ENCODE data around the gene NELL2. TPM values are rescaled to one million over a fixed set of nuclear protein-coding genes. Genes with fewer than 3 reads are reported as not detected.

NELL2 gene
- total and polyA plus RNA-seq, 9 of the 15 experiments (the other 6 are each of a cell fraction or from before 2014, with no cell fraction given), result 0.32 to 1.1 (median 0.53) TPM

DNA sequence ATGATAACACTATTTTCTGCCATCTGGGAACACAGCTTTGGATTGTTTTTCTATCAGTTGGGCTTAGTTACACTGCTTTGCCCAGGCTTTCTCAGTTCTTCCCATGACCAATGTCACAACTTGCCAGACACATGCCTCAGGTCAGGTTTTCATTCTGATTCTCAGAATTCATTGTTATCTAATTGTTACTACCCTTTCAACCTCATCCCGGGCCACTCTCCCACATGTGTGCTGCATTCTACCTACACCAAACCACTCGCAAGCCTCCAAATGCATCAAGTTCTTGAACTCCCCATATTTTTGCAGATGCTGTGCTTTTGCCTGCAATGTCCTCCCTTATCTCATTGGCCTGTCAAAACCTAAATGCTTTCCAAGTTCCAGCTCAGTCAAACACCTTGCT, 36.3 kb downstream of the NELL2 start:
- intact Hi-C loops (cut with micrococcal nuclease), result no loop called here
- Histone ChIP-seq H3K27ac (ENCODE audit: extremely low read depth, low read depth, low read length) (no peak overlapping the region), H3K9me3 (replicated peaks; ENCODE audit: control insufficient read depth, insufficient read depth, low read depth, low read length) (no peaks in the 10 kb centered on the region), H2AFZ (ENCODE audit: low read depth, low read length) (no peak overlapping the region), H3K79me2 (ENCODE audit: control insufficient read depth, insufficient read depth, low read length) (no peaks in the 10 kb centered on the region), H3K4me3 (no peak overlapping the region), H3K4me1 (replicated peaks in 1 of 2; ENCODE audit: control insufficient read depth in 2 of 2, insufficient read depth in 2 of 2, low read length in 2 of 2) (no peaks in the 10 kb centered on the region), H3K9ac (ENCODE audit: insufficient read depth in 1 of 2, low read depth in 2 of 2, low read length in 2 of 2) (no peak overlapping the region), H3K27me3 (ENCODE audit: control insufficient read depth in 2 of 2, insufficient read depth in 2 of 2, low read length in 2 of 2) (no peaks in the 10 kb centered on the region), H4K20me1 (replicated peaks; ENCODE audit: control insufficient read depth, insufficient read depth, low read length) (no peaks in the 10 kb centered on the region), H3K36me3 (ENCODE audit: control insufficient read depth, insufficient read depth, low read length) (no peaks in the 10 kb centered on the region), H3K9me1 (ENCODE audit: control insufficient read depth, insufficient read depth, low read length) (no peaks in the 10 kb centered on the region), H3K4me2 (ENCODE audit: insufficient read depth, low read length) (no peak overlapping the region)
- BruUV-seq (replicated peaks), result no TSS peak
- no peak for DNase-seq (ENCODE audit: extremely low read depth in 1 of 4, low spot score in 3 of 4)
- ChIA-PET POLR2A (no interaction called here), CTCF (ENCODE audit: low intra/inter-chr PET ratio) (no interaction called here)
- in situ Hi-C loops (cut with MboI), result no loop called here
- WGBS (ENCODE audit: insufficient coverage, low coverage, missing lambda C conversion rate), result 0% methylated on average over 2 of the region's 2 CpGs
- ATAC-seq, result no peak
- FAIRE-seq, result no peak
- TF ChIP-seq PHF8 (IDR thresholded peaks at IDR 0.05; ENCODE audit: borderline replicate concordance, low read length) (no peak), CC2D1A (IDR thresholded peaks at IDR 0.05) (no peak), SMAD2 (IDR thresholded peaks at IDR 0.05; ENCODE audit: low read depth, low read length) (no peak), POLR2B (IDR thresholded peaks at IDR 0.05; ENCODE audit: low read depth, partially characterized antibody) (no peak), EGR1 (conservative IDR thresholded peaks at IDR 0.05) (no peak), ZNF124 (CRISPR knock-in tag; IDR thresholded peaks at IDR 0.05) (no peak), ELF1 (tag; IDR thresholded peaks at IDR 0.05) (no peak), ZNF668 (CRISPR knock-in tag; IDR thresholded peaks at IDR 0.05) (no peak), E4F1 (CRISPR knock-in tag; IDR thresholded peaks at IDR 0.05; ENCODE audit: borderline replicate concordance) (no peak), TEAD1 (CRISPR knock-in tag; IDR thresholded peaks at IDR 0.05) (no peak), ZNF354B (CRISPR knock-in tag; IDR thresholded peaks at IDR 0.05) (no peak), POLR2G (IDR thresholded peaks at IDR 0.05; ENCODE audit: low read depth, low read length) (no peak), FOXJ2 (tag; IDR thresholded peaks at IDR 0.05) (no peak)
- TF ChIP-seq, protein P1, sequence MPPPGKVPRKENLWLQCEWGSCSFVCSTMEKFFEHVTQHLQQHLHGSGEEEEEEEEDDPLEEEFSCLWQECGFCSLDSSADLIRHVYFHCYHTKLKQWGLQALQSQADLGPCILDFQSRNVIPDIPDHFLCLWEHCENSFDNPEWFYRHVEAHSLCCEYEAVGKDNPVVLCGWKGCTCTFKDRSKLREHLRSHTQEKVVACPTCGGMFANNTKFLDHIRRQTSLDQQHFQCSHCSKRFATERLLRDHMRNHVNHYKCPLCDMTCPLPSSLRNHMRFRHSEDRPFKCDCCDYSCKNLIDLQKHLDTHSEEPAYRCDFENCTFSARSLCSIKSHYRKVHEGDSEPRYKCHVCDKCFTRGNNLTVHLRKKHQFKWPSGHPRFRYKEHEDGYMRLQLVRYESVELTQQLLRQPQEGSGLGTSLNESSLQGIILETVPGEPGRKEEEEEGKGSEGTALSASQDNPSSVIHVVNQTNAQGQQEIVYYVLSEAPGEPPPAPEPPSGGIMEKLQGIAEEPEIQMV (tag; conservative IDR thresholded peaks at IDR 0.05; ENCODE audit: low read depth), result no peak
- TF ChIP-seq, protein P2, sequence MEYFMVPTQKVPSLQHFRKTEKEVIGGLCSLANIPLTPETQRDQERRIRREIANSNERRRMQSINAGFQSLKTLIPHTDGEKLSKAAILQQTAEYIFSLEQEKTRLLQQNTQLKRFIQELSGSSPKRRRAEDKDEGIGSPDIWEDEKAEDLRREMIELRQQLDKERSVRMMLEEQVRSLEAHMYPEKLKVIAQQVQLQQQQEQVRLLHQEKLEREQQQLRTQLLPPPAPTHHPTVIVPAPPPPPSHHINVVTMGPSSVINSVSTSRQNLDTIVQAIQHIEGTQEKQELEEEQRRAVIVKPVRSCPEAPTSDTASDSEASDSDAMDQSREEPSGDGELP (CRISPR knock-in tag; IDR thresholded peaks at IDR 0.05; ENCODE audit: borderline replicate concordance), result no peak
- TF ChIP-seq, protein P3, sequence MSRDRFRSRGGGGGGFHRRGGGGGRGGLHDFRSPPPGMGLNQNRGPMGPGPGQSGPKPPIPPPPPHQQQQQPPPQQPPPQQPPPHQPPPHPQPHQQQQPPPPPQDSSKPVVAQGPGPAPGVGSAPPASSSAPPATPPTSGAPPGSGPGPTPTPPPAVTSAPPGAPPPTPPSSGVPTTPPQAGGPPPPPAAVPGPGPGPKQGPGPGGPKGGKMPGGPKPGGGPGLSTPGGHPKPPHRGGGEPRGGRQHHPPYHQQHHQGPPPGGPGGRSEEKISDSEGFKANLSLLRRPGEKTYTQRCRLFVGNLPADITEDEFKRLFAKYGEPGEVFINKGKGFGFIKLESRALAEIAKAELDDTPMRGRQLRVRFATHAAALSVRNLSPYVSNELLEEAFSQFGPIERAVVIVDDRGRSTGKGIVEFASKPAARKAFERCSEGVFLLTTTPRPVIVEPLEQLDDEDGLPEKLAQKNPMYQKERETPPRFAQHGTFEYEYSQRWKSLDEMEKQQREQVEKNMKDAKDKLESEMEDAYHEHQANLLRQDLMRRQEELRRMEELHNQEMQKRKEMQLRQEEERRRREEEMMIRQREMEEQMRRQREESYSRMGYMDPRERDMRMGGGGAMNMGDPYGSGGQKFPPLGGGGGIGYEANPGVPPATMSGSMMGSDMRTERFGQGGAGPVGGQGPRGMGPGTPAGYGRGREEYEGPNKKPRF (IDR thresholded peaks at IDR 0.05; ENCODE audit: low read depth, low read length), result no peak

Data from K562 (cell line).